Upper lobe of left lung (tissue), 6 donors: ENCODE results near the gene VWA2. TPM values are rescaled to one million over a fixed set of nuclear protein-coding genes. Genes with fewer than 3 reads are reported as not detected.

Source experiments
- ATAC-seq, 2 donors: fragments of 200-7000 bp; cut with Tn5 transposase; one replicate each; pipeline ENCODE4 v1.9.1; 2022; ENCODE audit warnings: mild to moderate bottlenecking in 2 of 2, moderate library complexity in 2 of 2; ENCODE audit not compliant: low FRiP score in 2 of 2
- DNase-seq, 2 donors: peaks; one replicate each; pipeline ENCODE4 v3.0.0-alpha.2; 2019 to 2020
- H3K27ac ChIP-seq, 4 donors: fragments of 200-600 bp; sonication (generic); one replicate each; pipeline ENCODE4 v1.5.1; 2016 to 2019
- H3K27me3 ChIP-seq, 4 donors: fragments of 200-600 bp; sonication (generic); one replicate each; pipeline ENCODE4 v1.5.1; 2017 to 2019
- H3K36me3 ChIP-seq, 4 donors: fragments of 200-600 bp; sonication (generic); one replicate each; pipeline ENCODE4 v1.5.1; 2016 to 2019
- H3K4me1 ChIP-seq, 4 donors: fragments of 200-600 bp; sonication (generic); one replicate each; pipeline ENCODE4 v1.5.1; 2018 to 2019
- H3K4me3 ChIP-seq, 4 donors: fragments of 200-600 bp; sonication (generic); one replicate each; pipeline ENCODE4 v1.5.1; 2017 to 2019; ENCODE audit warnings: mild to moderate bottlenecking in 2 of 4, moderate library complexity in 1 of 4
- H3K9me3 ChIP-seq, 4 donors: fragments of 200-600 bp; sonication (generic); one replicate each; pipeline ENCODE4 v1.5.1; 2018 to 2019
- CTCF ChIP-seq, 6 experiments: fragments of 450-650 bp in 4 of 6; fragments of 200-600 bp in 2 of 6; sonication (generic) in 2 of 6; IDR thresholded peaks; one replicate each; pipeline ENCODE4 v1.5.1; 2016 to 2019; ENCODE audit warnings: antibody characterized with exemption in 6 of 6
- EP300 ChIP-seq, 4 donors: sonication (generic); formaldehyde crosslinking; IDR thresholded peaks; one replicate each; pipeline ENCODE4 v1.5.1; 2017; ENCODE audit warnings: antibody characterized with exemption in 4 of 4, control low read depth in 2 of 4
- POLR2A ChIP-seq, 4 donors: fragments of 450-650 bp; IDR thresholded peaks; one replicate each; pipeline ENCODE4 v1.5.1; 2016 to 2017; ENCODE audit warnings: antibody characterized with exemption in 4 of 4, mild to moderate bottlenecking in 2 of 4
- POLR2AphosphoS5 ChIP-seq, 2 donors: sonication (generic); formaldehyde crosslinking; IDR thresholded peaks; one replicate each; pipeline ENCODE4 v1.5.1; 2017; ENCODE audit warnings: antibody characterized with exemption in 2 of 2
- WGBS, 2 donors: methylation state at CpG; one replicate each; pipeline ENCODE4 v1.1.5; 2017 to 2018; 5-methylcytosine and 5-hydroxymethylcytosine counted together
- total RNA-seq, 6 donors: library from RNA; depleted of rRNA in 4 of 6; stranded (reverse); fragments of >200 nt in 4 of 6; gene quantifications; one replicate each; pipeline versions ENCODE4 v1.1.0 to v1.2.1, GENCODE V29; 2016 to 2021
- donor health status: DM: no; HTN: no; CAD: no; lungs with moderate emphysema.
- donor health status: DM: no; HTN: yes; CAD: no; lungs with severe emphysema.

The VWA2 gene
- total RNA-seq, 6 donors from 2014 or later = 8.3 to 17.8 (median 12.4) TPM

- Histone ChIP-seq H3K36me3 (no peaks in the 10 kb centered on the region), H3K9me3 (no peaks in the 10 kb centered on the region), H3K27ac (peak overlapping the region in 2 of 4 donors; percentile 1 to 59), H3K4me3 (no peak overlapping the region), H3K27me3 (no peaks in the 10 kb centered on the region), H3K4me1 (peaks cover 17 to 38% (median 23%) of the 10 kb centered on the region in 4 donors)
- no peak for ATAC-seq
- WGBS, 2 donors = 67 to 68% methylated on average over 5 of the region's 5 CpGs
- TF ChIP-seq EP300 (IDR thresholded peaks at IDR 0.05) = no peak
- TF ChIP-seq CTCF (IDR thresholded peaks at IDR 0.05) = no peak
- TF ChIP-seq POLR2A (IDR thresholded peaks at IDR 0.05) = no peak
- TF ChIP-seq POLR2AphosphoS5 (IDR thresholded peaks at IDR 0.05) = no peak
- DNase-seq = no peak
Measured at GRCh38 chr10:114258274-114258840, 19.3 kb downstream of the VWA2 start.

GRCh38 chr10:114259824-114260223 lies 20.8 kb downstream of the VWA2 start:
- DNase-seq = peak in 1 of 2 donors; percentile 64
- Histone ChIP-seq H3K27me3 (no peaks in the 10 kb centered on the region), H3K4me1 (peaks cover 17 to 38% (median 23%) of the 10 kb centered on the region in 4 donors)

GRCh38 chr10:114260366-114260765 lies 21.3 kb downstream of the VWA2 start:
- WGBS, 2 donors = 86 to 95% methylated on average over 5 of the region's 5 CpGs
- no peaks in the 10 kb centered on the region for H3K9me3 ChIP-seq
- no peak overlapping the region for H3K4me3 ChIP-seq
- H3K27me3 ChIP-seq = no peaks in the 10 kb centered on the region
- H3K36me3 ChIP-seq = no peaks in the 10 kb centered on the region
- no peak for DNase-seq
- ATAC-seq = no peak
- H3K27ac ChIP-seq = peak overlapping the region; percentile 16 to 65 (median 40)
- H3K4me1 ChIP-seq = peaks cover 17 to 38% (median 24%) of the 10 kb centered on the region in 4 donors
- TF ChIP-seq CTCF (IDR thresholded peaks at IDR 0.05) (no peak), POLR2A (IDR thresholded peaks at IDR 0.05) (no peak), EP300 (IDR thresholded peaks at IDR 0.05) (no peak), POLR2AphosphoS5 (IDR thresholded peaks at IDR 0.05) (no peak)

More at GRCh38 chr10:114259824-114260223, 20.8 kb downstream of the VWA2 start:
- peak in 1 of 2 donors; percentile 90 for ATAC-seq
- TF ChIP-seq CTCF (IDR thresholded peaks at IDR 0.05) = no peak
- TF ChIP-seq POLR2AphosphoS5 (IDR thresholded peaks at IDR 0.05) = peak; percentile 80 to 91
- peak in 1 of 4 donors; percentile 13 for TF ChIP-seq EP300 (IDR thresholded peaks at IDR 0.05)
- TF ChIP-seq POLR2A (IDR thresholded peaks at IDR 0.05) = no peak
- Histone ChIP-seq H3K27ac (peak overlapping the region in 2 of 4 donors; percentile 49 to 65), H3K9me3 (no peaks in the 10 kb centered on the region), H3K36me3 (no peaks in the 10 kb centered on the region), H3K4me3 (no peak overlapping the region)
- WGBS, 2 donors = 65 to 73% methylated on average over 7 to 10 of the region's 10 CpGs

- no peak overlapping the region for H3K4me3 ChIP-seq
- peak overlapping the region in 2 of 4 donors; percentile 20 to 65 for H3K27ac ChIP-seq
- WGBS, 2 donors = 35 to 50% methylated on average over 2 of the region's 2 CpGs
Measured at GRCh38 chr10:114261076-114261475, 22.0 kb downstream of the VWA2 start.

More at GRCh38 chr10:114261076-114261475, 22.0 kb downstream of the VWA2 start:
- no peaks in the 10 kb centered on the region for H3K36me3 ChIP-seq
- ATAC-seq (no peak), DNase-seq (no peak)
- H3K9me3 ChIP-seq = no peaks in the 10 kb centered on the region
- H3K4me1 ChIP-seq = peaks cover 17 to 42% (median 29%) of the 10 kb centered on the region in 4 donors
- TF ChIP-seq POLR2A (IDR thresholded peaks at IDR 0.05) = no peak
- TF ChIP-seq POLR2AphosphoS5 (IDR thresholded peaks at IDR 0.05) = no peak
- TF ChIP-seq CTCF (IDR thresholded peaks at IDR 0.05) = no peak
- TF ChIP-seq EP300 (IDR thresholded peaks at IDR 0.05) = no peak
- no peaks in the 10 kb centered on the region for H3K27me3 ChIP-seq
